KMS-11 (cell line): ENCODE results near the gene AK5.

ENCODE experiments used
- H2AFZ ChIP-seq: fragments of 200-600 bp; sonication (generic); 2 replicates; pipeline ENCODE4 v1.6.1; 2016; ENCODE audit warnings: antibody characterized with exemption, mixed run types, low read depth
- H3K27ac ChIP-seq: fragments of 200-600 bp; sonication (generic); 2 replicates; pipeline ENCODE4 v1.6.1; 2016; ENCODE audit warnings: mild to moderate bottlenecking, mixed run types
- H3K27me3 ChIP-seq: fragments of 200-600 bp; sonication (generic); 2 replicates; pipeline ENCODE4 v1.6.1; 2017; ENCODE audit warnings: mild to moderate bottlenecking, low read depth, mixed run types, moderate library complexity; ENCODE audit not compliant: insufficient read depth
- H3K36me3 ChIP-seq: fragments of 200-600 bp; sonication (generic); 2 replicates; pipeline ENCODE4 v1.6.1; 2017; ENCODE audit warnings: mild to moderate bottlenecking, mixed run types; ENCODE audit not compliant: insufficient read depth
- H3K4me1 ChIP-seq: fragments of 200-600 bp; sonication (generic); 2 replicates; pipeline ENCODE4 v1.6.1; 2016; ENCODE audit warnings: mild to moderate bottlenecking, low read depth, mixed run types; ENCODE audit not compliant: poor library complexity, severe bottlenecking
- H3K4me2 ChIP-seq: fragments of 200-600 bp; sonication (generic); 2 replicates; pipeline ENCODE4 v1.7.0; 2016; ENCODE audit warnings: mild to moderate bottlenecking, mixed run types
- H3K4me3 ChIP-seq: fragments of 200-600 bp; sonication (generic); IDR thresholded peaks from 2 replicates; pipeline ENCODE4 v1.6.1; 2017; ENCODE audit warnings: low read depth, low read length, mixed read lengths; ENCODE audit not compliant: insufficient read depth
- H3K79me2 ChIP-seq: fragments of 200-600 bp; sonication (generic); 2 replicates; pipeline ENCODE4 v1.6.1; 2016; ENCODE audit warnings: low read depth, mixed run types; ENCODE audit not compliant: insufficient read depth
- H3K9ac ChIP-seq: fragments of 200-600 bp; sonication (generic); 2 replicates; pipeline ENCODE4 v1.6.1; 2016; ENCODE audit warnings: mild to moderate bottlenecking, mixed run types
- H4K20me1 ChIP-seq: fragments of 200-600 bp; sonication (generic); 2 replicates; pipeline ENCODE4 v1.6.1; 2016; ENCODE audit warnings: mild to moderate bottlenecking, mixed run types; ENCODE audit not compliant: insufficient read depth
- CTCF ChIP-seq: fragments of 200-600 bp; sonication (generic); conservative IDR thresholded peaks from 2 replicates; pipeline ENCODE4 v1.6.1; 2017; ENCODE audit warnings: low read depth, mild to moderate bottlenecking, antibody characterized with exemption, low read length, moderate library complexity, mixed read lengths

AK5 gene

GRCh38 chr1:77540501-77541161, 258.8 kb downstream of the AK5 start:
- Histone ChIP-seq H3K9ac (no peak overlapping the region), H3K4me1 (peaks cover 19% of the 10 kb centered on the region), H3K27me3 (no peaks in the 10 kb centered on the region), H4K20me1 (no peaks in the 10 kb centered on the region), H3K4me2 (no peak overlapping the region), H2AFZ (peak overlapping the region; percentile 49; the same call in 1 of the 2 replicates), H3K4me3 (no peak overlapping the region), H3K36me3 (no peaks in the 10 kb centered on the region), H3K27ac (no peak overlapping the region), H3K79me2 (no peaks in the 10 kb centered on the region)
- TF ChIP-seq CTCF = no peak

GRCh38 chr1:77541162-77541545, 259.3 kb downstream of the AK5 start:
- H3K36me3 ChIP-seq = no peaks in the 10 kb centered on the region
- peaks cover 19% of the 10 kb centered on the region for H3K4me1 ChIP-seq
- H3K4me3 ChIP-seq = no peak overlapping the region
- no peaks in the 10 kb centered on the region for H3K79me2 ChIP-seq
- H3K4me2 ChIP-seq = no peak overlapping the region
- no peak overlapping the region for H3K9ac ChIP-seq
- no peak overlapping the region for H2AFZ ChIP-seq
- H4K20me1 ChIP-seq = no peaks in the 10 kb centered on the region
- H3K27ac ChIP-seq = no peak overlapping the region
- no peaks in the 10 kb centered on the region for H3K27me3 ChIP-seq
- TF ChIP-seq CTCF = no peak

GRCh38 chr1:77542813-77543420, 261.1 kb downstream of the AK5 start:
- H3K4me2 ChIP-seq = no peak overlapping the region
- H3K27me3 ChIP-seq = no peaks in the 10 kb centered on the region
- no peaks in the 10 kb centered on the region for H3K79me2 ChIP-seq
- peaks cover 19% of the 10 kb centered on the region for H3K4me1 ChIP-seq
- H3K9ac ChIP-seq = no peak overlapping the region
- H2AFZ ChIP-seq = no peak overlapping the region
- no peak overlapping the region for H3K4me3 ChIP-seq
- TF ChIP-seq CTCF = no peak
- no peaks in the 10 kb centered on the region for H4K20me1 ChIP-seq
- H3K27ac ChIP-seq = no peak overlapping the region
- no peaks in the 10 kb centered on the region for H3K36me3 ChIP-seq

GRCh38 chr1:77543822-77544448, 262.1 kb downstream of the AK5 start:
- Histone ChIP-seq H3K79me2 (no peaks in the 10 kb centered on the region), H3K27ac (no peak overlapping the region), H3K9ac (no peak overlapping the region), H4K20me1 (no peaks in the 10 kb centered on the region), H3K27me3 (no peaks in the 10 kb centered on the region), H3K36me3 (no peaks in the 10 kb centered on the region), H3K4me2 (no peak overlapping the region), H3K4me3 (no peak overlapping the region), H3K4me1 (peaks cover 16% of the 10 kb centered on the region), H2AFZ (no peak overlapping the region)
- TF ChIP-seq CTCF = no peak
